ENCODE data around the gene NOMO2. TPM values are rescaled to one million over a fixed set of nuclear protein-coding genes. Genes with fewer than 3 reads are reported as not detected.
"Not testable (repeated sequence)": the region's sequence is repeated elsewhere in the genome, so short reads cannot be mapped to it uniquely, and the experiment has no call there.

NOMO2 gene
- total and polyA plus RNA-seq, 8 donors, result 109 to 296 (median 195) TPM

DNA sequence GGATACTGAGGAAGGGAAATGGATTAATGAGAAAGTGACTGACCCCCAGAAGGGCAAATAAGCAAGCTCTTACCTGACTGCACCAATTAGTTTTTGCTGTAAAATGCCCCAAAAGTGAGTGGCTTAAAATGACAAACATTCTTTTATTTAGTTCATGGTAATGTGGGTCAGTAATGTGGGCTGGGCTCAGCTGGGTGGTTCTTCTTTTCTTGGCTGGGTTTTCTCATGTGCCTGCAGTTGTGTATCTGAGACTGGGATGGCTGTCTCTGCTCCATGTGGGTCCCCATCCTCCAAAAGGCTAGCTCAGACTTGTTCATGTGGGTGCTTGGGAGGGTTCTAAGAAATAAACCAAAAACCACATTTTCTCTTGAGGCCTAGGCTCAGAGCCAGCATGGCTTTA is 29.5 kb upstream of the NOMO2 start:
- ATAC-seq; H3K4me1 ChIP-seq; DNase-seq; H3K4me3 ChIP-seq; H3K9me3 ChIP-seq; H3K27me3 ChIP-seq; intact Hi-C loops (cut with DNase I); H3K36me3 ChIP-seq; FAIRE-seq; H3K27ac ChIP-seq: not testable (repeated sequence)

DNA sequence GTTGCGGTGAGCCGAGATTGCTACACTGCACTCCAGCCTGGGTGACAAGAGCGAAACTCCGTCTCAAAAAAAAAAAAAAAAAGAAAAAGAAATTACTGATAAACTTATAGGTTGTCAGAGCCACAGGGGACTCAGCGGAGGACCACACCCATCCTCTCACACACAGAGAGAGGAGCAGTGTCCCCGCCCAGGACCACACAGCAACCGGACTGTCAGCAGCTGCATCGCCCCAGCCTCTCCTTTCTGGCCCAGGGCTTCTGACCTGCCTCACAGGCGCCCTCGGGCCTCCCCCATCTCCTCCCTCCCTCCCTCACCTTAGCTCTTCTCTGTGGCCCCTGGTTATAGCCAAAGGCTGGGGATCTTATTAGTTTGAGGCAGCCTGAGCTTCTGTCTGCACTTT is 27.9 kb upstream of the NOMO2 start:
- FAIRE-seq; intact Hi-C loops (cut with DNase I): not testable (repeated sequence)

DNA sequence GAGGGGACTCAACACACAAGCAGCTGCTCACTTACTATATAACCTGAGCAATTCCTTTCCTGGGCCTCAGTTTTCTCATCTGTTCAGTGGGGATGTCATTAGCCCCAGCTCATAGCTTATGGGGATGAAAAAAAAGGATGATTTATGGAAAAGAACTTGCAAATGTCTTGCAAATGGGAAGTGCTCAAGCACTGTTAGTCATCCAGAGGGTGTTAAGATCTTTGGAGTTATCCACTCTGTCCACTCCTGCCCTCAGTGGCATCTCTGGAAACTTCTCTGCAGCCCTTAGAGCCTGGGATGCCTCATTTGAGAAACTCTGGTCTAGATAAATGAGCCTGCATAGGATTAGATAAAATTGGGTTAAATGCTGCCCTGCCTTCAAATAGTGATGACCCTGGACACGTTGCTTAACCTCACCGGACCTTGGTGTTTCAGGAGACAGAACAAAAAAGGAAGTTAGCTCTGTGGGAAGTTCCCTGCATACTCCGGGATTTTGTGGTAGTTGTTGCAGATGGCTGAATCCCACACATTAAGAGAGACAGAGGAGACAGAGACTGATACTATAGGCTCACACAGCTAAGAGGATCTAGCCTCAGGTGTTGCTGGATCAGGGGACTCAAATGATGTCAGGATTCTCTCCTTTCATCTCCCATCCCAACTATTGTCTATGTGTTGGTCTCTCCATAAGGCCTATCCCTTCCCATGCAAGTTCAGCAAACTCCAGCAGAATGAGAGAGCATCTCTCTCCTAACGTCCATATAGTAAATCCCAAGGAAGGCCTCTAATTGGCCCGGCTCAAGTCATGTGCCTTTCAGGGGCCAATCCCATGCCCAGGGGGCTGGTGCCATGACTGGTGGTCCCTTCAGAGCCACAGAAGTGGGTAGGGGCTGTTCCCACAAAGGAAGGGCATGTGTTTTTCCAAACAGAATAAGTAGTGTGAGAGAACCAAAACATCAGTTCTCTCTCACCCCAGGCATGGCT is 25.0 kb upstream of the NOMO2 start:
- H3K9me3 ChIP-seq; H3K36me3 ChIP-seq; DNase-seq; H3K4me3 ChIP-seq; H3K27me3 ChIP-seq; FAIRE-seq; ATAC-seq; H3K4me1 ChIP-seq; intact Hi-C loops (cut with DNase I); H3K27ac ChIP-seq: not testable (repeated sequence)
- 75 to 87% methylated on average over 5 of the region's 5 CpGs for WGBS, 2 donors

More for the DNA sequence above, 27.9 kb upstream of the NOMO2 start:
- not testable (repeated sequence) for H3K4me3 ChIP-seq, H3K27ac ChIP-seq, H3K9me3 ChIP-seq, H3K36me3 ChIP-seq, H3K27me3 ChIP-seq, H3K4me1 ChIP-seq, ATAC-seq, DNase-seq
- 85 to 94% methylated on average over 6 to 10 of the region's 10 CpGs for WGBS, 2 donors

DNA sequence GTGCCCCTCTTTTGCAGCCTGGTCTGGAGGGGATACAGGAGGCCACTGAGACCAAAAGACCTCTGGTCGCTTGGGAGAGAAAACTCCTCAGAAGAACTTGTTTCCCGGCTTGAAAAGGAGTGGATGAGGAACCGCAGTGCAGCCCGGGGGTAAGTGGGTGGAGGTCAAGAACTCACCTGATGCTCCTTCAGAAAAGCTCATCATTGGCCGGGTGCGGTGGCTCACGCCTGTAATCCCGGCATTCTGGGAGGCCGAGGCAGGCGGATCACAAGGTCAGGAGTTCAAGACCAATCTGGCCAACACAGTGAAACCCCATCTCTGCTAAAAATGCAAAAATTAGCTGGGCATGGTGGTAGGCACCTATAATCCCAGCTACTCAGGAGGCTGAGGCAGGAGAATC is 23.9 kb upstream of the NOMO2 start:
- H3K36me3 ChIP-seq; FAIRE-seq; H3K27me3 ChIP-seq; H3K27ac ChIP-seq; H3K4me1 ChIP-seq; DNase-seq; intact Hi-C loops (cut with DNase I); H3K4me3 ChIP-seq; ATAC-seq; H3K9me3 ChIP-seq: not testable (repeated sequence)
- 96 to 98% methylated on average over 8 to 10 of the region's 10 CpGs for WGBS, 2 donors

DNA sequence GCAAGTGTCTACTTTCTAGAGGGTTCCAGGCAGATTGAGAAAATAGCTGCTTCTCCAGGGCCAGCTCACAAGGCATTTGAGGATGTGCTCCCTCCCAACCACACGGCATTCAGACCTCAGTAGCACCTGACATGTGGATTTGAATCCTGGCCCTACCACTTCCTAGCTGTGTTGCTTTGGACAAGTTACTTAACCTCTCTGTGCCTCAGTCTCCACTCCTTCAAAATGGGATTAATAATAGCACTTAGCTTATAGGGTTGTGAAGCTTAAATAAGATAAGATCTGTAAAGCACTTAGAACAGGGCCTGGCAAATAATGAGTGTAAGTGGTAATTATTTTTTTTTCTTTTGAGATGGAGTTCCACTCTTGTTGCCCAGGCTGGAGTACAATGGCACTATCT is 21.0 kb upstream of the NOMO2 start:
- Histone ChIP-seq H3K27ac (no peak overlapping the region), H3K36me3 (no peaks in the 10 kb centered on the region), H3K4me1 (no peaks in the 10 kb centered on the region), H3K4me3 (no peak overlapping the region), H3K27me3 (no peaks in the 10 kb centered on the region), H3K9me3 (no peaks in the 10 kb centered on the region)
- FAIRE-seq, result no peak
- 91 to 96% methylated on average over 1 of the region's 1 CpG for WGBS, 2 donors
- intact Hi-C loops (cut with DNase I), result no loop called here
- TF ChIP-seq, protein P1, sequence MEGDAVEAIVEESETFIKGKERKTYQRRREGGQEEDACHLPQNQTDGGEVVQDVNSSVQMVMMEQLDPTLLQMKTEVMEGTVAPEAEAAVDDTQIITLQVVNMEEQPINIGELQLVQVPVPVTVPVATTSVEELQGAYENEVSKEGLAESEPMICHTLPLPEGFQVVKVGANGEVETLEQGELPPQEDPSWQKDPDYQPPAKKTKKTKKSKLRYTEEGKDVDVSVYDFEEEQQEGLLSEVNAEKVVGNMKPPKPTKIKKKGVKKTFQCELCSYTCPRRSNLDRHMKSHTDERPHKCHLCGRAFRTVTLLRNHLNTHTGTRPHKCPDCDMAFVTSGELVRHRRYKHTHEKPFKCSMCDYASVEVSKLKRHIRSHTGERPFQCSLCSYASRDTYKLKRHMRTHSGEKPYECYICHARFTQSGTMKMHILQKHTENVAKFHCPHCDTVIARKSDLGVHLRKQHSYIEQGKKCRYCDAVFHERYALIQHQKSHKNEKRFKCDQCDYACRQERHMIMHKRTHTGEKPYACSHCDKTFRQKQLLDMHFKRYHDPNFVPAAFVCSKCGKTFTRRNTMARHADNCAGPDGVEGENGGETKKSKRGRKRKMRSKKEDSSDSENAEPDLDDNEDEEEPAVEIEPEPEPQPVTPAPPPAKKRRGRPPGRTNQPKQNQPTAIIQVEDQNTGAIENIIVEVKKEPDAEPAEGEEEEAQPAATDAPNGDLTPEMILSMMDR (IDR thresholded peaks at IDR 0.05), result no peak
- ATAC-seq, result no peak
- DNase-seq, result no peak

DNA sequence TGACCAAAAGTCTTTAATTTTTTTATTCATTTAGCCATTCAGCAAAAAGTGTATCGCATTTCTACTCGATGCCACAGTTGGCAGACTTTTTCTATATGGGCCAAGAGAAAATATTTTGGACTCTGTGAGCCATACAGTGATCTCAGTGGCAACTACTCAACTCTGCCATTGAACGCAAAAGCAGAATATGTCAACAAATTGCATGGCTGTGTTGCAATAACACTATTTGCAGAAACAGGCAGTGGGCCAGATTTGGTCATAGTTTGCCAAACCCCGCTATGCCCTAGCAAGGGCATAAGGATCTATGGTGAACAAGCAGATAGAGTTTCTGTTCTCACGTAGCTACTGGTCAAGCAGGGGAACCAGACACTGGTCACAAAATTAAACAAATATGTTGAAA is 18.5 kb upstream of the NOMO2 start:
- 41 to 42% methylated on average over 3 of the region's 5 CpGs for WGBS, 2 donors

DNA sequence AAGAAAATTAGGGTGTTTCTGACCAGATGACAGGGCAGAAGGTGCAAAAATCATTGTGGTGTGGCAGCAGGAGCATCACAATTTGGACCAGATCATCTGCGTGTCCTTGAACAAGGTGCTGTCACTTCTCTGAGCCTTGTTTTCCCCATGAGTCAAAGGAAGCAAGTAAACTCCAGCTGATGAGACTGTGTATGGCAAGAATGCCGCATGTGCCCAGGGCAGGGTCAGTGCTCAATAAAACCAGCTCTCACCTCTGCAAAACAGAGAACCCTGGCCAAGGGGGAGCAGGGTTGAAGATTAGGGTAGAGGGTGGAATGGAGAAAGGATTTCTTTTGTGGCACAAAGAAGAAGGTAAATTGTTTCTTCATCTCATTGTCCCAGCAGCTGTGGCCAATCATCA is 17.4 kb upstream of the NOMO2 start:
- ATAC-seq; intact Hi-C loops (cut with DNase I): not testable (repeated sequence)
- WGBS, 2 donors, result 92 to 97% methylated on average over 2 of the region's 2 CpGs

More for the DNA sequence above, 18.5 kb upstream of the NOMO2 start:
- intact Hi-C loops (cut with DNase I); H3K4me3 ChIP-seq; FAIRE-seq; H3K4me1 ChIP-seq; H3K9me3 ChIP-seq; H3K36me3 ChIP-seq; H3K27me3 ChIP-seq: not testable (repeated sequence)
- H3K27ac ChIP-seq, result peak overlapping the region in 1 of 4 donors; percentile 13
- ATAC-seq (peak; percentile 83 to 92 (median 87)), DNase-seq (peak in 2 of 6 donors; percentile 22 to 29)

DNA sequence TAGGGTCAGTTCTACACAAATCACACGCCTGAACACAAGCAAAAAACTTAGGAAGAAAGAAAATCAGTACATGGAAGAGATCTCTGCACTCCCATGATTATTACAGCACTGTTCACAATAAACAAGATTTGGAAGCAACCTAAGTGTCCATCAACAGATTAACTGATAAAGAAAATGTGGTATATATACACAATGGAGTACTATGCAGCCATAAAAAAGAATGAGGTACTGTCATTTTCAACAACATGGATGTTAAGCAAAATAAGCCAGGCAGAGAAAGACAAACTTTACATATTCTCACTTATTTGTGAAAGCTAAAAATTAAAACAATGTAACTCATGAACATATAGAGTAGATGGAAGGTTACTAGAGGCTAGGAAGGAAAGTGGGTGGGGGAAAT is 16.0 kb upstream of the NOMO2 start:
- H3K27me3 ChIP-seq; intact Hi-C loops (cut with DNase I); ATAC-seq; H3K4me1 ChIP-seq; DNase-seq; H3K36me3 ChIP-seq; H3K9me3 ChIP-seq; H3K4me3 ChIP-seq; FAIRE-seq; H3K27ac ChIP-seq: not testable (repeated sequence)
- WGBS, 2 donors, result 97 to 100% methylated on average over 1 of the region's 1 CpG

More for the DNA sequence above, 17.4 kb upstream of the NOMO2 start:
- FAIRE-seq, H3K9me3 ChIP-seq, H3K27ac ChIP-seq, H3K4me3 ChIP-seq, H3K36me3 ChIP-seq, H3K27me3 ChIP-seq, DNase-seq, H3K4me1 ChIP-seq: not testable (repeated sequence)

DNA sequence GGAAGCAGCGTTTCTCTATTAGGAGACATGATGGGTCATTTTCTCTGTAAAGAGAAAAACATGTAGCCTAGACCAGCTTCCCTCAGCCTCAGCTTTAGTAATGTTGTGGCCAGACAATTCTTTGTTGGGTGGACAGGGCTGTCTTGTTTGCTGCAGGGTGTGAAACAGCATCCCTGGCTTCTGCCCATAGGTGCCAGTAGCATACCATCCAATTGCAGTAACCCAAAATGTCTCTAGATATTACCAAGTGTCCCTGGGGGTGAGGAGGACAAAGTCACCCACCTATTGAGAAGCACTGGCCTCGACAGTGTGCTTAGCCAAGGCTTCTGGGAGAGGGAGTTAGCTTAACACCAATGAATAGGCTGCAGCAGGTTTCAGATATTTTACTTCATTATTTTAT is 14.0 kb upstream of the NOMO2 start:
- H3K4me3 ChIP-seq; ATAC-seq; H3K27ac ChIP-seq; intact Hi-C loops (cut with DNase I); H3K27me3 ChIP-seq; FAIRE-seq; DNase-seq; H3K4me1 ChIP-seq; H3K36me3 ChIP-seq; H3K9me3 ChIP-seq: not testable (repeated sequence)
- 87 to 100% methylated on average over 1 to 2 of the region's 2 CpGs for WGBS, 2 donors

DNA sequence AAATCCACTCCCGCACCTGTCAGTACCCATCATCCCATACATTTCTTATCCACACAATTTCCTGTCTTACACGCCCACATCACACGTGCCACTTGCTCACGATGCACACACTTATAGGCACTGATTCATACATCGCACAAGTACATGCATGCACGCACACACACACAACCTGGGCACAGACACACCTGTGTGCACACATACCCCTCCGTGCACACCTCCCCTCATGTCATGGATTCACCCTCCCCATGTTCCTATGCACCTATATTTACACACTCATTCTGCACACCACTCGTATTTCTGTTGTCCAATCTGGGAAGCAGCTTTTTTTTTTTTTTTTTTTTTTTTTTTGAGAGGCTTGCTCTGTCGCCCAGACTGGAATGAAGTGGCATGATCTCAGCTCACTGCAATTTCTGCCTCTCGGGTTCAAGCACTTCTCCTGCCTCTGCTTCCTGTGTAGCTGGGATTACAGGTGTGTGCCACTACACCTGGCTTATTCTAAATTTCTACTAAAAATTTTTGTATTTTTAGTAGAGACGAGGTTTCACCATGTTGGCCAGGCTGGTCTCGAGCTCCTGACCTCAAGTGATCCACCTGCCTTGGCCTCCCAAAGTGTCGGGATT is 13.5 kb upstream of the NOMO2 start:
- WGBS, 2 donors, result 92% methylated on average over 8 to 10 of the region's 13 CpGs
- H3K4me1 ChIP-seq; H3K36me3 ChIP-seq; FAIRE-seq; H3K27me3 ChIP-seq; H3K9me3 ChIP-seq; DNase-seq; H3K27ac ChIP-seq; H3K4me3 ChIP-seq; ATAC-seq; intact Hi-C loops (cut with DNase I): not testable (repeated sequence)

DNA sequence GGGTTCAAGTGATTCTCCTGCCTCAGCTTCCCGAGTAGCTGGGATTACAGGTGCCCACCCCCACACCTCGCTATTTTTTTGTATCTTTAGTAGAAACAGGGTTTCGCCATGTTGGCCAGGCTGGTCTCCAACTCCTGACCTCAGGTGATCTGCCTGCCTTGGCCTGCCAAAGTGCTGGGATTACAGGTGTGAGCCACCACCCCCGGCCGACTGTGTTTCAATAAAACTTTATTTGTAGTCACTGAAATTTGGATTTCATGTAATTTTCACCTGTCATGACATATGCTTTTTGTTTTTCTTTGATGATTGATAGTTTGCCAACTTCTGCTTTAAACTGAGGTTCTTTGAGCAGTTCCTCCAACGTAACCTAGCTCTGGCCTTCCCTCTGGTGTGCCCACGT is 12.0 kb upstream of the NOMO2 start:
- H3K9me3 ChIP-seq; FAIRE-seq; H3K27me3 ChIP-seq; DNase-seq; H3K4me3 ChIP-seq; H3K36me3 ChIP-seq; ATAC-seq; H3K4me1 ChIP-seq; H3K27ac ChIP-seq; intact Hi-C loops (cut with DNase I): not testable (repeated sequence)
- WGBS, 2 donors, result 89 to 95% methylated on average over 2 of the region's 7 CpGs

All from pancreas (tissue), 10 donors.